HG02623 (cell line): ENCODE results near the gene TPSD1.
"Not testable (repeated sequence)": the region's sequence is repeated elsewhere in the genome, so short reads cannot be mapped to it uniquely, and the experiment has no call there.

Experiments used
- ATAC-seq: cut with Tn5 transposase; IDR thresholded peaks from one replicate; pipeline ENCODE4 v1.9.1; 2021; ENCODE audit warnings: moderate library complexity; ENCODE audit not compliant: unreplicated experiment

TPSD1 gene

DNA sequence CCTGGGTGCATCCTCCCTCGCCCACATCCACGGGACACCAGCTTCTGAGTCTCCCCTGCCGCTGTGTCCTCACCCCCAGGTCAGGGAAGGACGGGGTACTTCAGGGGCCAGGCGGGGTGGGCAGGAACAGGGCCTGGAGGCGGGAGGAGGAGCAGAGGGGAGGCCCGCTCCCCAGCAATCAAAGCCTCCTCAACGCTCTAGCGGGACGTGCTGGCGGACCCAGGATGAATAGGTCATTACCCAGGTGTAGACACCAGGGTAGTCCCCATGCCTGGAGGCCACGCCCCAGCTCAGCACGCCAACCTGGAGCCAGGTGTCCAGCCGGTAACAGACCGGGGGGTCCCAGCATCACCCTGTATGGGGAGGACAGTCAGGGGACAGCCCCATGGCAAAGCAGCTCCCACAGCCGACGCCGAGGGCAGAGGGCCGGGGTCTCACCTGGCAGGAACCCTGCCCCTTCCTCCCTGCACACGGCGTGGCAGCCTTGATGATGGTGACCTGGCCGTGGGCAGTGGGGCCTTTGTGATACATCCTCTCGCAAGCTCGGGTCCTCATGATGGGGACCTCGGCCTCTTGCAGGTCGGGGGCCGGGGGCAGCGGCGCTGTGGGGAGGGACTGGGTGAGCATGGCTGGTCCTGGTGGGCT, 24.2 kb downstream of the TPSD1 start:
- ATAC-seq = no peak

DNA sequence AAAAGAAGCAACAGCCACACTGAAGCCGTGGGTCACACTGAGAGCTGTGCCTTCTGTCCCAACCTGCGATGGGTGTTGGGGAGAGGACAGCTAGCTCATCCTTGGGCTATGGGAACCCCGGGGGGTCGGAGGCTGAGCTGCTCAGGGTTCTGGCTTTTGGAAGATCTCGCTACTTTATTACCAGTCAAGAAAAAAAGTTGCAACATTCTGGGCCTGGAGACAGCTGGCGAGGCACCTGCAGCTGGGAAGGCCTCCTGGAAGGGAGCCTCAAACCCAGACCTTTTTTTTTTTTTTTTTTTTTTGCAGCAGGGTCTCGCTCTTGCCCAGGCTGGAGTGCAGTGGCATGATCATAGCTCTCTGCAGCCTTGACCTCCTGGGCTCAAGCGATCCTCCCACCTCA, 24.9 kb downstream of the TPSD1 start:
- ATAC-seq = no peak

DNA sequence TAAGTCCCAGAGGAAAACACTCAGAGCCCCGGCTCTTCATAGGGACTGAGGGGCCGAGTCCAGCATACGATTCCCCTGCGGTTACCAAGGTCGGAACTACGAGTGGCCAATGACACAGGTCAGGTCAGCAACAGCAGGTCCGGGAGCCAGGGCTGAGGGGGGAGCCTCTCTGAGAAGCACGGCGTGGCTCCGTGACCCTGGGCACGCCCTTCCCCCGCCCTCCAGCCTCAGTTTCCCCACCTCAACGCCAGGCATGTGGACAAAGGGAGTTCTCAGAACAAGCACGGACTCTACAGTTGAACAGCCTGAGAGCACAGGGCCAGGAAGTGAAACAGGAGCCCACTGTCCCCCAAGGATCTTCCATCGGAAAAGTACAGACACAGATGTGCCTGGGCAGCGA, 25.6 kb downstream of the TPSD1 start:
- ATAC-seq = no peak

DNA sequence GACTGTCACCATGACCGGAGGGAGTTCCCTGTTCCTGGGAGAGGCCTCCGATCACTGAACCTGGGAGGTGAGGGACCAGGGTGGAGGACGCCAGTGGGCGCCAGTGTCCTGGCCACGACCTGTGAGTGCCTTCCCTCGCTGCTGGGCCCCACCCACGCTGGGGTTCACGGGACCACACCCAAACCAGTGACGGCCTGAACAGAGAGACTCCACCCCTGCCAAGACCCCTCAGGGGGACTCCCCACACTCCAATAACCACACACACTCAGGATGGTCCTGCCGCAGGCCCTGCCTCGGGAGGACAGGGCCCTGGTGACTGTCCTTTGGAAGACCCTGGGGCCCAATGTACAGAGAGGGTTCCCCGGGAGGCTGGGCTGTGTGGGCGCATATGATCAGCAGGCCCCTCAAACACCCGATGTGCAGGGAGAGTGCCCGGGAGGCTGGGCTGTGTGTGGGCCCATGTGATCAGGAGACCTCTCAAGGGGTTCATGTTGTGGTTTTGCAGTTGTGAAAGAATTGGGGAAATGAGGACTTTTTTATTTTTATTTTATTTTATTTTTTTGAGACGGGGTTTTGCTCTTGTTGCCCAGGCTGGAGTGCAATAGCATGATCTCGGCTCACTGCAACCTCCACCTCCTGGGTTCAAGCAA, 26.6 kb downstream of the TPSD1 start:
- no peak for ATAC-seq

DNA sequence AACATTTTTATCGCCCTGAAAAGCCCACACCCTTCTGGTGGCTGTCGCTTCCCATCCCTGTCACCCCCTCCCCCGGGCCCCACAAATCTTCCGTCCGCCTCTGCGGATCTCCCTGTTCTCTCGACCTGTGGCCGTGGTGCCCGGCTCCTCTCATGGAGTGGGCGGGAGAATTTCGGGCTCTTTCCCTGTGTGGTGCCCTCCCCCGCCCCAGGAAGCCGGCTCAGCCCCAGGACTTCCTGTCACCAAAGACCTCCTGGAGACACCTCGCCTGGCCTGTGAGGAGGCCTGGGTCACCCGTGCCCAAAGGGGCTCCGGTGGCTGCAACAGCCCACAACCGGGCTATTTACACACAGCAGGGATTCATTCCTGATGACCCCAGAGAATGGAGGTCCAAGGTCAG, 27.4 kb downstream of the TPSD1 start:
- ATAC-seq = no peak

DNA sequence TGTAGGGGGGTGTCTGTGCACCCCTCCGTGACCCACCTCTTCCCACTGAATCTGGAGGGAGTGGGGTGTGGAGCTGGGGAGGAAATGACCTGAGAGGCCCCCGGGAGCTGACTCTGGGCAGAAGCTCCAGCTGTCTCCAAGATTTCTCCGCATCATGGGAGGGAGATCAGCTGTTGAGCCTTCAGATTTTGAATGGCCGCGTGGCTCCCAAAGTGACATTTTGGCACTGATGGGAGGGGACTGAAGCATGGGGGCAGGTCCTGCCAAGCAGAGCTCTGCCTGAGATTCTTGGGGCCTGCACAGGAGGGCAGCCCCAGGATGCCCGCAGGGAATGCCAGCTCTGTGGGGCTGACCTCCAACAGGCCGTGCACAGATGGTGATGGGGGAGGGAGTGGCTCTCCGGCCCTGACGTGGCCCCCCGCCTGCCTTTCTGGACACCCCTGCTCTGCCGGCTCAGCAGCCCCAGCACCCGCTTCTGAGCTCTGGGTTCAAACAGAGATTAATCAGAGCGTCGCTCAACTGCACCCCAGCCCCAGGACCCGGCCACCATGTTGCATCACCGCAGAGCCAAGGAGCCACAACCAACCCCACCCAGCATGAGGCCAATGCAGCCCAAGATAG, 28.2 kb downstream of the TPSD1 start:
- ATAC-seq = no peak

DNA sequence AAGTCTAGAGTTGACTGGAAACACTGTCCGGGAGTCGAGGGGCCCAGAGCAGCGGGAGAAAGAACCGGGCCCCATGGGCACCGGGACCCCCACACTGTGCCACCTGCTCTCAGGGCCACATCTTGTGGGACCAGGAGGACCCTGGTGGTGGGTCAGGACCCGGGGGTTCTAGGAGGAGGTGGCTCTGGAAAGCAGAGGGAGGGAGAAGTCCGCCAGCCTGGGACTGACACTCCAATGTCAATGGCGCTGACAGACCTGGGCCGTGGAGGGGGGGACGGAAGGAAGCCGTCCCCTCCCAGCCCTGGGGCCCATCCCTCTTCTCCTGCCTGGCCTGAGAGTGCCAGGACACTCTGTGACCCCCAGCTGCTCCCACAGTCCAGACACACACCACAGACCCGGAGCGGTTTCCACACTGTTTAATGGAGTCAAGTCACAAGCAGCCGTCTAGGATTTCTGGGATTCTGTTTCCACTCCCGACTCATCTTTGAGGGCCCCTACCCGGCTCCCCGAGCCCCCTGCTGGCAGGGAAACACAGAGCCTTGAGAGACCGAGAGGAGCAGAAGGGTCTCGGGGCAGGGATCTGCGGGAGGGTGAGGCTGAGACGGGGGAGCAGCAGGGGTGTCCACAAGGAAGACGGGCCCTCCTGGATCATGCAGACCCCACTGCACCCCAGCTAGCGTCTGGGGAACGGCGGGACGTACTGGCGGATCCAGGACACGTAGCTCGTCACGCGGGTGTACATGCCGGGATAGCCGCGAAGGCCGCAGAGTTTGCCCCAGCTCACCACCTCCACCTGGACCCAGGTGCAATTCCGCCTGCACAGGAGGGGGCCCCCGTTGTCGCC, 30.0 kb downstream of the TPSD1 start:
- no peak for ATAC-seq

DNA sequence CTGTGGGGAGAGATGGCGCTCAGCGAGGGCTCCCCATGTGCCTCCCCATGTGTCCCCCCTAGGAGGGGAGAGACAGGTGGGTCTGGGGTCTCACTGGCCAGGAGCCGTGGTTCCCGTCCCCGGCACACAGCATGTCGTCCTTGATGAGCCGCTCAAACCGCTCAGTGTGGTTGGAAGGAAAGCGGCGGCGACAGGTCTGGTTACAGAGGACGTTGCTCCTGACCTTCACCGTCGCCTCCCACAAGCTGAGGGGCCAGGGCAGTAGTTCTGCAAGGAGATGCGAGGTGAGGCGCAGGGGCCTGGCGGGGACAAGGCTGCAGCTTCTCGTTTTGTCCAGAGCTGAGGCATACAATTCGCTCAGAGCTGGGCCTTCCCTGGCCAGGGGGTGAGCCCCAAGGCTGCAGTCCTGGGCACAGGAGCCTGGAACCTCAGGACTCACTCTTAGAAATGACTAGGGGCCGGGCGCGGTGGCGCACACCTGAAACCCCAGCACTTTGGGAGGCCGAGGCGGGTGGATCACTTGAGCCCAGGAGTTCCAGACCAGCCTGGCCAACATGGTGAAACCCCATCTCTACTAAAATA, 30.7 kb downstream of the TPSD1 start:
- no peak for ATAC-seq

DNA sequence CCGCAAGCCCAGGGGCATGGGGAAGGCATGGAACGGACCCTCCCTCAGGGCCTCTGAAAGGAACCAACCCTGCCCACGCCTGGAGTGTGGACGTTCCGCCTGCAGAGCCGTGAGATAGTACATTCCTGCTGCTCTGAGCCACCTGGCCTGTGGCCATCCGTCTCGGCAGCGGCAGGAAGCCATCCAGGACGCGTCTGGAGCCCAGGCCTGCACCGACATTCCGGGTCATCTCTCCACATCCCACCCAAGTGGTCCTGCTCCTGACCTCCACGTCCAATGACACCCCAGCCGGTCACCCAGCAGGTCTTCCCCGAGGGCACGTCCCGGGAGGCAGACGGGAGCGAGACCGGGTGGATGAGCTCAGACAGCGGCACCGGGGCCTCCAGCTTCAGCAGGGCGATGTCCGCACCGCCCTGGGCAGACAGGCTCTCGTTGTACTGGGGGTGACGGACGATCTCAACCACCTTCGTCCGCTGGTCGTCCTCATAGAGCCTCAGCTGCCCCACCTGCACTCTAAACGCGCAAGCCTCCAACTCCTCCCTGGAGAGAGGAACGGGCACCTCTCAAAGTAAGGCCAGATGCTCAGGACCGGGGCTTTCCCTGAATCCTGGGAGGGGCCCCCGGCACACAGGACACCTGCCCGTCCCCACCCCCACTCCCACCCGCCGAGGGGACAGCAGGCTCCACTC, 32.3 kb downstream of the TPSD1 start:
- no peak for ATAC-seq

DNA sequence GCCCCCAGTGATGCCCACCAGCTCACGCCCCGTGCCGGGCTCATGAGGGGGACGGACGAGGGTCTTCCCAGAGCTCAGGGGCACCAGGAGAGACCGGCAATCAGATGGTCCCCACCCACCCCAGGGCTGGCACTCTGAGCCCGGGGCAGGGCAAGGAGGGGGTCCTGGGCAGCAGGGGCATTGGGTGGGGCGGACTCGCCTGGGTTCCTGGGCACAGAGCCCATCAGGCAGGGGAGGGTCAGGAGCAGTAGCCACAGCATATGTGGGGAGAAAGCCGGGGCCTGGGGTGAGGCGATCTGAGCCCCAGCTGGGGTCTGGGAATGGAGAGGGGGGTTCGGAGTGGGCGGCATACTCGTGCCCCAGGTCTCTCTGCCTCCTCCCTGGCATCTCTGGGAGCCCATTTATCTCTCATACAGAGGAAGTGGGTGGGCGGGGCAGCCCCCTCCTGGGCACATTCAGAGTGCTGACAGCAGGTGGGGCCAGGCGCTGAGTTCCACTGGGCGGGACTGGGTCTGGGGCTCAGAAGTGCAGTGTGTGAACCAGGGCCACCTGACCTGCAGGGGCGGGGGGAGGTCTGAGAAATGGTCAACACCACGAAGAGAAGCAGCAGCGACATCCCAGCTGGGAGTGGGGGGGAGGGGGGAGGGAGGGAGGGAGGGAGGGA, 33.1 kb downstream of the TPSD1 start:
- ATAC-seq = no peak

DNA sequence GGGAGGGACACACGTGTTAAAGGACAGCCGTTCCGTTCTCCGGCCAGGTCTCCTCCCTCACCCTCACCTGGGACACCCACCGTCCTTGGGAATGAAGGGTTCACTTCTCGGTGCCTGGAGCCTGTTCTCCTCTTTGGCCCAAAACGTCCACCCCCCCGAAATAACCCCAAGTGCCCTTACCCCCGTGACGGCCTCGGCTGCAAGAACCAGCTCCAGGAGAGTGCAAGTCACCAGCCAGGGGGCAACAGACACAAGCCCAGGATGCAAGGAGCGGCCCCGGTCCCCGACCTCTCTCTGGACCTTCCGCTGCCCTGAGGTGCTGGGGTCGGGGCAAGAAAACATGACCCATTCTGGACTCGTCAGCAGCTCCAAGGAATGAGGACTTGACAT, 33.6 kb downstream of the TPSD1 start:
- ATAC-seq = no peak

DNA sequence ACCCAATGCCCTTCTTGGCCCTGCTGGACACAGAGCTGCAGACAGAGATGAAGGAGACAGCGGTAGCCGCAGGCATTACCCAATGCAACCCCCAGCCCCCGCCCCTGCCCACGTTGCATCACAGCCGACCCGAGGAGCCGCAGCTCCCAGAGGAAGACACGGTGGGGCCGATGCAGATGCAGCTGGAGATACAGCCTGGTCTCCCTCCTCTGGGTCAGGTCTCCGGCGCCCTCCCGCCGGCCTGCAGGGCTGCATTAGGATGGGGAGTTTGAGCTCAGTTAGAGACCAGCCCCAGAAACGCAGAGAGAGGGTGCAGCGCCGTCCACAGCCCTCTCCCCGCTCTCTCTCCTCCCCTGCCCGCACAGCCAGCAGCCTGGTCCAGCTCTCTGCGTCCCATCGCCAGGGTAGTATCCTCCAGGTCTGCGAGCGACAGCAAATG, 34.2 kb downstream of the TPSD1 start:
- no peak for ATAC-seq

DNA sequence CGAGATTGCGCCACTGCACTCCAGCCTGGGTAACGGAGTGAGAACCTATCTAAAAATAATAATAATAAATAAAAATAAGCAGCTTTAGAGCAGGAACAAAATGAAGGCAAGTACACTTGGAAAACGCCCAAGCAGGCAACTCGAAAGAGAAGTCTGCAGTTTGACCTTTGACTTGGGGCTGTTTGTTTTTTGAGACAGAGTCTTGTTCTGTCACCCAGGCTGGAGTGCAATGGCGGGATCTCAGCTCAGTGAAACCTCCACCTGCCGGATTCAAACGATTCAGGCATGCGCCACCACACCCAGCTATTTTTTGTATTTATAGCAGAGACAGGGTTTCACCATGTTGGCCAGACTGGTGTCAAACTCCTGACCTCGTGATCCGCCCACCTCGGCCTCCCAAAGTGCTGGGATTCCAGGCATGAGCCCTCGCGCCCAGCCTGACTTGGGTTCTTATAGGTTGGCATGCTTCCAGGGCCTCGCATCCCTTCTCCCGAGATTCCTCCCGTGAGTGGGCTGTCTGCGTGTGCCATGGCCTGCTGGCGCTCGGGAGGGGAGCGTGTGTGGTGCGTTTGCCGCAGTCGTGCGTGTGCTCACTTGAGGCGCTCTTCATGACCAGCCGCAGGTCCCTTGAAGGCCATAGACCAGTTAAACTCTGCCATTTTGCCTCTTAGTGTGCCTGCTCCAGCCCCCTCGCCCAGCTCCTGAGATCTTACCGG, 35.1 kb downstream of the TPSD1 start:
- ATAC-seq = no peak

DNA sequence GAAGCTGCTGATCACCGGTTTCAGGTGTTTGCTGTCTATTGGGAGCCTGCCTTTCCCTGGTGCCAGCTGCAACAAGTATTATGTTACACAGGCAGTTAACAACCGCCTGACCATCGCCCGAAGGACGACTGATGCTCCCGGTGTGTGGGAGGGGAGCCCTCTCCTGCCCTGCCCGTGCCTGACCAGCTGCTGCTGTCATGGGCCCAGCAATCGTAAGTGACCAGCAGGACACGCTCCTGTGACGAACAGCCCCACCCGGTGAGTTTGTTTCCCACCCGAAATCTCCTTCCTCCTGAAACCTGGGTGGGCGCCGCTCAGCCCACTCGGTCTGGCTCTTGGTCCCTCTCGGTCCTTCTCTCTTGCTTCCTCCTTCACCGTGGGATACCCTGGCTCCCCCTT, 35.7 kb downstream of the TPSD1 start:
- ATAC-seq = no peak

DNA sequence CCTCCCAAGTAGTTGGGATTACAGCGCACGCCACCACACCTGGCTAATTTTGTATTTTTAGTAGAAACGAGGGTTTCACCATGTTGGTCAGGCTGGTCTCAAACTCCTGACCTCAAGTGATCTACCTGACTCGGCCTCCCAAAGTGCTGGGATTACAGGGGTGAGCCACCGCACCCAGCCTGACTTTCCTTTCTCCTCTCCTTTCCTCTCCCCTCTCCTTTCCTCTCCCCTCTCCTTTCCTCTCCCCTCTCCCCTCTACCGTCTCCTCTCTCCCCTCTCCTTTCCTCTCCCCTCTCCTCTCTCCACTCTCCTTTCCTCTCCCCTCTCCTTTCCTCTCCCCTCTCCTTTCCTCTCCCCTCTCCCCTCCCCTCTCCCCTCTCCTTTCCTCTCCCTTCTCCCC, 36.3 kb downstream of the TPSD1 start:
- not testable (repeated sequence) for ATAC-seq

DNA sequence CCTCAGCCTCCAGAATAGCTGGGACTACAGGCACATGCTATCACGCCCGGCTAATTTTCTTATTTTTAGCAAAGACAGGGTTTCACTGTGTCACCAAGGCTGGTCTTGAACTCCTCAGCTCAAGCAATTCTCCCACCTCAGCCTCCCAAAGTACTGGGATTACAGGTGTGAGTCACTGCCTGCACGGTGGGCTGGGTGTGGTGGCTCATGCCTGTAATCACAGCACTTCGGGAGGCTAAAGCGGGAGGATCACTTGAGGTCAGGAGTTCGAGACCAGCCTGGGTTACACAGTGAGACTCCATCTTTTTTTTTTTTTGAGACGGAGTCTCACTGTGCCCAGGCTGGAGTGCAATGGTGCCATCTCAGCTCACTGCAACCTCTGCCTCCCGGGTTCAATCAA, 36.9 kb downstream of the TPSD1 start:
- not testable (repeated sequence) for ATAC-seq

DNA sequence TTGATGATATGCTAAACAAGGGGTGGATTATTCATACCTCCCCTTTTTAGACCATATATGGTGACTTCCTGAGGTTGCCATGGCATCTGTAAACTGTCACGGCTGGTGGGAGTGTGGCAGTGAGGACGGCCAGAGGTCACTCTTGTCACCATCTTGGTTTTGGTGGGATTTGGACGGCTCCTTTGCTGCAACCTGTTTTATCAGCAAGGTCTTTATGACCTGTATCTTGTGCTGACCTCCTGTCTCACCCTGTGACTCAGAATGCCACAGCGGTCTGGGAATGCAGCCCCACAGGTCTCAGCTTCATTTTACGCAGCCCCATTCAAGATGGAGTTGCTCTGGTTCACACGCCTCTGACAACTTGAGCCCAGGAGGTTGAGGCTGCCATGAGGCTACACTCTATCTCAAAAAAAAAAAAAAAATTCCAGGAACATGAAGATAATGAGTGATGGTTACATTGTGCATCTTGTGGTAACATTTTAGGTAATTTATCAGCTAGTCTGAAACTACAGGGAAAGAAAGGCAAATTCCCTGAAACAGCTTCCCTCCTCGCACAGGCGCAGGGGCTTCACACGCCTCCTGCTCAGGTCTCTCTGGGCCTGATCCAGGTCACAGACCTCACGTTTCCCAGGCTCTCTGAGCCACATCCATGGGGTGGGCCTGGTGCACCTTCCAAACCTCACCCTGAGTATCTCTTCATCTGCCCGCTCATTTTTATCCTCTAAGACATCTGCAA, 38.2 kb downstream of the TPSD1 start:
- no peak for ATAC-seq

DNA sequence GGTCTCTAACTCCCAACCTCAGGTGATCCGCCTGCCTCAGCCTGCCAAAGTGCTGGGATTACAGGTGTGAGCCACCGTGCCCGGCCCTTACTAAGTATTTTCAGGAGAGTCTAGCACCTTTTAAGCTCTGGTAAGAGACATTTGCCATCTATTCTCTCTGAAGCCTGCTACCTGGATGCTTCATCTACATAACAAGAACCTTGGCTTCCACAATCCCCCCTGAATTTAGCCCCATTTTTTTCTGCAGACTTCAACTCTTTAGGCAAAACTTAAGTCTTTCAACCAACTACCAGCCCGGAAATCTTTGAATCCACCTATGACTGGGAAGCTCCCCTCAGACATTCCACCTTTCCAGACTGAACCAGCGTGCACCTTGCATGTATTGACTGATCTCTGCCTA, 39.6 kb downstream of the TPSD1 start:
- no peak for ATAC-seq

DNA sequence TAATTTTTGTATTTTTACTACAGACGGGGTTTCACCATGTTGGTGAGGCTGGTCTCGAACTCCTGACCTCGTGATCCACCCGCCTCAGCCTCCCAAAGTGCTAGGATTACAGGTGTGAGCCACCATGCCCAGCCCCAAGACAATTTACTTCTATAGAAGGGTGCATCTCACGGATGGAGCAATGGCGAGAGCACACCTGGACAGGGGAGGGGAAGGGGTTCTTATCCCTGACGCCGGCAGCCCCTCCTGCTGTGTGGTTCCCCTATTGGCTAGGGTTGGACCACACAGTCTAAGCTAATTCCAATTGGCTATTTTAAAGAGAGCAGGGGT, 40.8 kb downstream of the TPSD1 start:
- ATAC-seq = not testable (repeated sequence)
